Pancreas (tissue), 10 donors: ENCODE measurements around the gene SAP25. TPM values are rescaled to one million over a fixed set of nuclear protein-coding genes. Genes with fewer than 3 reads are reported as not detected.
A peak's percentile ranks its signal among the peaks of the same experiment; 100 is the strongest.
"Not testable (repeated sequence)": the region's sequence is repeated elsewhere in the genome, so short reads cannot be mapped to it uniquely, and the experiment has no call there.

Source experiments
- ATAC-seq, 4 donors: fragments of 200-7000 bp; cut with Tn5 transposase; one replicate each; pipeline versions ENCODE4 v1.8.0 to v1.9.1; 2020; ENCODE audit warnings: mild to moderate bottlenecking in 4 of 4, moderate library complexity in 4 of 4
- DNase-seq, 6 donors: peaks; one replicate each; pipeline ENCODE4 v3.0.0-alpha.2; 2020
- FAIRE-seq: peaks from 2 replicates; lab custom pipeline; 2012; peaks lifted over from hg19 to GRCh38; lab: Jason Lieb, UNC
- H3K27ac ChIP-seq, 4 donors: fragments of 200-600 bp; sonication (generic); 1 replicate in 3 of 4; 2 replicates in 1 of 4; pipeline versions ENCODE4 v1.5.0 to v1.8.0; 2020
- H3K27me3 ChIP-seq, 4 donors: fragments of 200-600 bp; one replicate each; pipeline ENCODE4 v1.8.0; 2021
- H3K36me3 ChIP-seq, 3 donors: fragments of 200-600 bp; sonication (generic) in 1 of 3; one replicate each; pipeline versions ENCODE4 v1.5.0 to v1.8.0; 2020 to 2021
- H3K4me1 ChIP-seq, 3 donors: fragments of 200-600 bp; one replicate each; pipeline ENCODE4 v1.8.0; 2021
- H3K4me3 ChIP-seq, 4 donors: fragments of 200-600 bp; sonication (generic) in 2 of 4; one replicate each; pipeline versions ENCODE4 v1.5.0 to v1.8.0; 2020 to 2021
- H3K9me3 ChIP-seq, 4 donors: fragments of 200-600 bp; one replicate each; pipeline ENCODE4 v1.8.0; 2021
- CTCF ChIP-seq, 4 donors: fragments of 200-600 bp; sonication (generic) in 3 of 4; IDR thresholded peaks; one replicate each; pipeline versions ENCODE4 v1.5.0 to v1.8.0; 2021; ENCODE audit warnings: antibody characterized with exemption in 4 of 4
- WGBS, 2 donors: extraction: QIAGEN DNeasy Blood & Tissue Kit; methylation state at CpG; one replicate each; pipeline ENCODE4 v1.1.7; 2013; 5-methylcytosine and 5-hydroxymethylcytosine counted together
- intact Hi-C, 3 donors: fragments of 100-400 bp; cut with DNase I; formaldehyde crosslinking; loops; one replicate each; pipeline versions ENCODE4 v1.11.1 to v1.14.2; 2022
- polyA plus RNA-seq, 2 donors: library from polyadenylated mRNA; stranded (reverse); fragments of 200-250 nt; gene quantifications; one replicate each; pipeline ENCODE4 v1.2.3, GENCODE V29; 2013
- total RNA-seq, 6 donors: library from RNA; stranded (reverse); fragmentation: NEBNext Ultra II Directional in 4 of 6; extraction: Animal tissue kit (Norgen Biotek cat#: 25700) in 4 of 6; gene quantifications; one replicate each; pipeline versions ENCODE4 v1.2.1 to v1.2.4, GENCODE V29; 2021 to 2023
- donor health status: healthy with polysubstance abuse.
- donor health status: DM: no; HTN: no; CAD: no; lungs with moderate emphysema.
- donor health status: DM: no; HTN: no; CAD: no.
- donor health status: control.
- donor health status: control.
- donor health status: Bipolar disorder and iron deficiency.
- donor health status: DM: yes; HTN: yes; CAD: no.
- donor health status: DM: no; HTN: no; CAD: no.
- donor health status: DM: no; HTN: no; CAD: no.
- donor health status: DM: yes; HTN: yes; CAD: no.

SAP25 gene
- total and polyA plus RNA-seq, 8 donors: 0.39 to 17.8 (median 2.6) TPM

DNA sequence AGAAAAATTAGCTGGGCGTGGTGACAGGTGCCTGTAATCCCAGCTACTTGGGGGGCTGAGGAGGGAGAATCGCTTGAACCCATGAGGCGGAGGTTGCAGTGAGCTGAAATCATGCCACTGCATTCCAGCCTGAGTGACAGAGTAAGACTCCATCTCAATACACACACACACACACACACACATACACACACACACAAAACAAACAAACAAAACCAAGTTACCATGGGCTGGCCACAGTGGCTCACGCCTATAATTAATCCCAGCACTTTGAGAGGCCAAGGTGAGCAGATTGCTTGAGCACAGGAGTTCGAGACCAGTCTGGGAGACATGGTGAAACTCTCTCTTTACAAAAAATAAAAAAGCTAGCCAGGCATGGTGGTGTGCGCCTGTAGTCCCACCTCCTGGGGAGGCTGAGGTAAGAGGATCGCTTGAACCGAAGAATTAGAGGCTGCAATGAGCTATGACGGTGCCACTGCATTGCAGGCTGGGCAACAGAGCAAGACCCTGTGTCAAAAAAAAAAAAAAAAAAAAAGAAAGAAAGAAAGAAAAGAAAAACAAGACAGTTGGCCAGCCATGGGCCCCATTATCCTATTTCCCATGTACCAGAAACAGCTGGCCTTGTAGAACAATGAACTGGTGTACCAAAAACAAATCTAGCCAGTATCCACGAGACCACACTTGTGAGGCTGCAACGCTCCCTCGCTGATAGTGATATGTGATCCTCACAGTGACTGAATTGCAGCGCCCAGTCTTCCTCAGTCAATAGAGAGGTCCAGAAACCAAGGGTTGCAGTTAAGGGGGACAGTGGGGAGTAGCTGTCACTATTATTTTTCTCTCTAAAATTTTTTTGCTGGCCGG, 41.3 kb downstream of the SAP25 start:
- H3K4me3 ChIP-seq: no peak overlapping the region
- H3K9me3 ChIP-seq: no peaks in the 10 kb centered on the region
- intact Hi-C loops: loop anchor here in 1 of 3 donors (10.0 kb wide), 1 partner anchor 48 kb away; the partner anchor contains the start of gene NYAP1
- no peak for DNase-seq
- H3K27me3 ChIP-seq: no peaks in the 10 kb centered on the region
- WGBS, 2 donors: 86 to 92% methylated on average over 14 of the region's 14 CpGs
- no peaks in the 10 kb centered on the region for H3K4me1 ChIP-seq
- ATAC-seq: no peak
- FAIRE-seq: no peak
- H3K27ac ChIP-seq: no peak overlapping the region
- H3K36me3 ChIP-seq: no peaks in the 10 kb centered on the region
- no peak for TF ChIP-seq CTCF (IDR thresholded peaks at IDR 0.05)

DNA sequence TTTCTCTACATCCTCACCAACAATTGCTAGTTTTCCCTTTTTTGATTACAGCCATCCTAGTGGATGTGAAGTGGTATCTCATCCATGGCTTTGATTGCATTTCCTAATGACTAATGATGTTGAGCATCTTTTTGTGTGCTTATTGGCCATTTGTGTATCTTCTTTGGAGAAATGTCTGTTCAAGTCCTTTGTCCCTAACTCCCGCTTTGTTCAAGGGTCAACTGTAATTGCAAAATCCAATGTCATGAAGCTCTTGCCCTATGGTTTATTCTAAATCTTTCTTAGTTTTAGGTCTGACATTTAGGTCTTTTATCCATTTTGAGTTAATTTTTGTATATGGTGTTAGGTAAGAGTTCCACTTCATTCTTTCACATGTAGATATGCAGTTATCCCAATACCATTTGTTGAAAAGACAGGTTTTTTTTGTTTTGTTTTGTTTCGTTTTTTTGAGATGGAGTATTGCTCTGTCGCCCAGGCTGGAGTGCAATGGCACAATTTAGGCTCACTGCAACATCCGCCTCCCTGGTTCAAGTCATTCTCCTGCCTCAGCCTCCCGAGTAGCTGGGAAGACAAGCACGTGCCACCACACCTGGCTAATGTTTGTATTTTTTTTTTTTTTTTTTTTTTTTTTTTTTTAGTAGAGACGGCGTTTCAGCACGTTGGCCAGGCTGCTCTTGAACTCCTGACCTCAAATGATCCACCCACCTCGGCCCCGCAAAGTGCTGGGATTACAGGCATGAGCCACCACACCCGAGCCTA, 45.4 kb downstream of the SAP25 start:
- H3K27me3 ChIP-seq, ATAC-seq, H3K4me1 ChIP-seq, DNase-seq, intact Hi-C loops, H3K4me3 ChIP-seq, H3K36me3 ChIP-seq, FAIRE-seq, H3K9me3 ChIP-seq, H3K27ac ChIP-seq: not testable (repeated sequence)
- WGBS, 2 donors: 54 to 62% methylated on average over 12 of the region's 12 CpGs

GRCh38 chr7:100523192-100523591, 50.5 kb downstream of the SAP25 start:
- WGBS, 2 donors: 84 to 90% methylated on average over 2 to 31 of the region's 34 CpGs
- ATAC-seq, H3K36me3 ChIP-seq, intact Hi-C loops, H3K27ac ChIP-seq, H3K27me3 ChIP-seq, H3K9me3 ChIP-seq, H3K4me3 ChIP-seq, H3K4me1 ChIP-seq, FAIRE-seq: not testable (repeated sequence)
- DNase-seq: peak in 1 of 6 donors; percentile 56

Other genes starting within 250 kb of the SAP25 start
- 10 to 100 TPM; 14.7 to 33.6 (median 20.1) TPM for gene PILRB, start 215.8 kb downstream of the SAP25 start, total RNA-seq
- 100 to 1,000 TPM; 202 to 218 TPM for gene PILRB, start 215.8 kb downstream of the SAP25 start, polyA plus RNA-seq
- gene PILRA, start 200.4 kb downstream of the SAP25 start, total RNA-seq: 1 to 10 TPM in 5 of 6 donors, under 1 TPM in 1; 0.88 to 7.6 (median 2.8) TPM
- 1 to 10 TPM; 3.8 to 4.8 TPM for gene PILRA, start 200.4 kb downstream of the SAP25 start, polyA plus RNA-seq
- gene ZCWPW1, start 145.2 kb downstream of the SAP25 start, total RNA-seq: 1 to 10 TPM; 1.6 to 3.0 (median 2.0) TPM
- gene ZCWPW1, start 145.2 kb downstream of the SAP25 start, polyA plus RNA-seq: 10 to 100 TPM in 1 of 2 donors, 1 to 10 TPM in 1; 8.0 to 18.9 TPM
- 10 to 100 TPM; 11.1 to 17.5 (median 15.2) TPM for gene MEPCE, start 144.1 kb downstream of the SAP25 start, total RNA-seq
- gene MEPCE, start 144.1 kb downstream of the SAP25 start, polyA plus RNA-seq: 10 to 100 TPM; 18.0 to 20.7 TPM
- 10 to 100 TPM; 10.8 to 18.9 (median 14.5) TPM for gene PPP1R35, start 137.4 kb downstream of the SAP25 start, total RNA-seq
- 10 to 100 TPM; 60.4 to 65.8 TPM for gene PPP1R35, start 137.4 kb downstream of the SAP25 start, polyA plus RNA-seq
- under 1 TPM in 2 of 6 donors, not detected in 4; 0.24 to 0.28 TPM for gene SPACDR, start 109.6 kb downstream of the SAP25 start, total RNA-seq
- gene SPACDR, start 109.6 kb downstream of the SAP25 start, polyA plus RNA-seq: under 1 TPM; 0.34 to 0.68 TPM
- 10 to 100 TPM; 17.4 to 36.8 (median 19.8) TPM for gene TSC22D4, start 94.7 kb downstream of the SAP25 start, total RNA-seq
- 10 to 100 TPM; 37.1 to 44.6 TPM for gene TSC22D4, start 94.7 kb downstream of the SAP25 start, polyA plus RNA-seq
- 1 to 10 TPM in 1 of 6 donors, under 1 TPM in 5; 0.25 to 1.1 (median 0.81) TPM for gene NYAP1, start 90.0 kb downstream of the SAP25 start, total RNA-seq
- gene NYAP1, start 90.0 kb downstream of the SAP25 start, polyA plus RNA-seq: 1 to 10 TPM; 3.7 to 4.8 TPM
- 10 to 100 TPM; 13.6 to 33.1 (median 21.4) TPM for gene AGFG2, start 34.7 kb downstream of the SAP25 start, total RNA-seq
- 10 to 100 TPM; 24.5 to 41.0 TPM for gene AGFG2, start 34.7 kb downstream of the SAP25 start, polyA plus RNA-seq
- 10 to 100 TPM; 16.4 to 40.7 (median 23.3) TPM for gene LRCH4, start 12.2 kb upstream of the SAP25 start, total RNA-seq
- gene LRCH4, start 12.2 kb upstream of the SAP25 start, polyA plus RNA-seq: 100 to 1,000 TPM in 1 of 2 donors, 10 to 100 TPM in 1; 78.5 to 106 TPM
- gene FBXO24, start 12.4 kb upstream of the SAP25 start, total RNA-seq: under 1 TPM; 0.31 to 0.88 (median 0.63) TPM
- gene FBXO24, start 12.4 kb upstream of the SAP25 start, polyA plus RNA-seq: 1 to 10 TPM; 1.9 to 2.0 TPM
- gene PCOLCE, start 28.5 kb upstream of the SAP25 start, total RNA-seq: 10 to 100 TPM in 3 of 6 donors, 1 to 10 TPM in 3; 5.7 to 49.7 (median 15.6) TPM
- gene PCOLCE, start 28.5 kb upstream of the SAP25 start, polyA plus RNA-seq: 10 to 100 TPM; 31.7 to 39.0 TPM
- gene MOSPD3, start 38.6 kb upstream of the SAP25 start, total RNA-seq: 10 to 100 TPM in 3 of 6 donors, 1 to 10 TPM in 3; 6.8 to 10.7 (median 9.0) TPM
- gene MOSPD3, start 38.6 kb upstream of the SAP25 start, polyA plus RNA-seq: 10 to 100 TPM; 14.8 to 19.7 TPM
- gene TFR2, start 67.7 kb upstream of the SAP25 start, total RNA-seq: 1 to 10 TPM in 3 of 6 donors, under 1 TPM in 3; 0.28 to 1.2 (median 0.76) TPM
- 1 to 10 TPM; 1.1 to 1.2 TPM for gene TFR2, start 67.7 kb upstream of the SAP25 start, polyA plus RNA-seq
- gene ACTL6B, start 82.5 kb upstream of the SAP25 start, total RNA-seq: under 1 TPM; 0.23 to 0.98 (median 0.57) TPM
- gene ACTL6B, start 82.5 kb upstream of the SAP25 start, polyA plus RNA-seq: 1 to 10 TPM; 1.7 to 7.7 TPM
- gene GNB2, start 99.8 kb upstream of the SAP25 start, total RNA-seq: 100 to 1,000 TPM in 5 of 6 donors, 10 to 100 TPM in 1; 84.7 to 118 (median 104) TPM
- 100 to 1,000 TPM in 1 of 2 donors, 10 to 100 TPM in 1; 82.2 to 151 TPM for gene GNB2, start 99.8 kb upstream of the SAP25 start, polyA plus RNA-seq
- 10 to 100 TPM; 19.2 to 33.9 (median 26.9) TPM for gene GIGYF1, start 120.3 kb upstream of the SAP25 start, total RNA-seq
- 10 to 100 TPM; 48.8 to 76.2 TPM for gene GIGYF1, start 120.3 kb upstream of the SAP25 start, polyA plus RNA-seq
- gene POP7, start 132.2 kb upstream of the SAP25 start, total RNA-seq: 10 to 100 TPM; 10.5 to 19.2 (median 13.8) TPM
- gene POP7, start 132.2 kb upstream of the SAP25 start, polyA plus RNA-seq: 10 to 100 TPM; 20.5 to 26.1 TPM
- 1 to 10 TPM; 1.6 to 5.5 (median 3.9) TPM for gene EPO, start 146.6 kb upstream of the SAP25 start, total RNA-seq
- gene EPO, start 146.6 kb upstream of the SAP25 start, polyA plus RNA-seq: 1 to 10 TPM; 1.8 to 5.9 TPM
- under 1 TPM in 3 of 6 donors, not detected in 3; 0.03 to 0.05 (median 0.03) TPM for gene ZAN, start 159.7 kb upstream of the SAP25 start, total RNA-seq
- gene ZAN, start 159.7 kb upstream of the SAP25 start, polyA plus RNA-seq: under 1 TPM; 0.02 to 0.04 TPM